NCI-H2196 (cell line): ENCODE measurements around the gene MRPL19.

Experiments
- DNase-seq: peaks from one replicate; lab custom pipeline; 2025; ENCODE audit not compliant: unreplicated experiment; lab: John Stamatoyannopoulos, UW

The MRPL19 gene

DNA sequence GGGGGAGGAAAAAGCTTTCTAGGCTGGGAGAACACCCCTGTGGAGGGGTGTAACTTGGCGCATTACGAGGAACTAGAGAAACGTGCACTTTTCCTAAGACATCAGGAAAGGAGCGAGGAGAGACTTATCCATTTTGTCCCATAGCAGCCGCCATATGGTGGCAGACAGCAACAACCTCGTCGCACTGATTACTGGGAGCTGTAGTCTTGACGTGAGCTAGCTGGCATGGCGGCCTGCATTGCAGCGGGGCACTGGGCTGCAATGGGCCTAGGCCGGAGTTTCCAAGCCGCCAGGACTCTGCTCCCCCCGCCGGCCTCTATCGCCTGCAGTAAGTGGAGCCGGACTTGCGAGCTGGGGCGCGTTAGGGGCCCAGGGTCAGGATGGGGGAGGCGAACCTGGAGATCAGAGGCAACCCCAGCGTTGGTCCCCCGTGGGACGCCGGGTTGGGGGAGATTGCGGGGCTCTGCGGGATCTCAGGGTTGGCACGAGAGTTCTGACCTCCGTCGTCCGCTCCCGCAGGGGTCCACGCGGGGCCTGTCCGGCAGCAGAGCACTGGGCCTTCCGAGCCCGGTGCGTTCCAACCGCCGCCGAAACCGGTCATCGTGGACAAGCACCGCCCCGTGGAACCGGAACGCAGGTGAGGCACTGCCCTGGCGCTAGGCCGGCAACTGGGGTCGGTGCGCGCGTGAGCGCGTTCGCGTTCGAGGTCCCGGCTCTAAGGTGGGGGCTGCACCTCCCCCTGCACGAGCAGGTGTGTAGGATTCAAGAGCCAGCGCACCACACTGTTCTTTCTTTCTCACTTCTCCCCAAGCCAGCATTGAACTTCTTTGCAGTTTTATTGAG is at the start of gene MRPL19:
MRPL19 (plus strand) TSS at position 201 of the 843 bp plus-strand sequence; CDS start at position 226, 25 bp downstream.
- DNase-seq, result peak; percentile 49

DNA sequence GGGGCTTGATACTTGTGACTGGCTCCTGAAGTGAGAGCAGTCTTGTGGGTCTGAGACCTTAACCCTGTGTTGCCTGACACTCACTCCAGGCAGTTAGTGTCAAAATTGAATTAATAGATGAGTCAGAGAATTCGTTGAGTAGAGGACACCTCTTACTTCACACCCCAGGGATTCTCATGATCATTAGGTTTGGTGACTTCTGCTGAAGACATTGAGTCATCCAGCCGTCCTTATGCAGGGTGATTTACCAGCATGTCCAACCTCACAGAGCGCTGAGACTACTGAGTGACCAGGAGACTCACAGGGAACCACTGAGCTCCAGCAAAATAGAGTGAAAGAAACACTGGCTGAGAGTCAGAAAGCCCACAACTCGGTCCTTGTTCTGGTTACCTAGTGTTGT is 49.8 kb upstream of the MRPL19 start:
- no peak for DNase-seq

DNA sequence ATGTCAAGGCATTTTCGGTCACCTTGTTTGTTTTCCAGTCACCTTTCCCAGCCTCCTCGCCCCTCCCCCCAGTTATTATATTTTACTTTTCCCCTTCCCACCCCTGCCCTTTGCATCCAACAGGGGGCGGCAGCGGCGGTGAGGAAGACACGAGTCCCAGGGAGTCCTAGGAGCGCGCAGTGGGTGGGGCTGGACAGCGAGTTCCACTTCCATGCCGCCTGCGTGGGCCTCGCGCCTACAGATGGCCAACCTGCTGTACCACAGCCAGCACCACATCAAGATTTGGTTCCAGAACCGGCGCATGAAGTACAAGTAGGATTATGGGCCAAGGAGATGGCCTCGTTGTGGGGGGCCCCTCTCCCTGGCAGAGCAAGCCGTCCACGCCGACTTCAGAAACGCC is 48.6 kb upstream of the MRPL19 start:
- DNase-seq, result no peak

DNA sequence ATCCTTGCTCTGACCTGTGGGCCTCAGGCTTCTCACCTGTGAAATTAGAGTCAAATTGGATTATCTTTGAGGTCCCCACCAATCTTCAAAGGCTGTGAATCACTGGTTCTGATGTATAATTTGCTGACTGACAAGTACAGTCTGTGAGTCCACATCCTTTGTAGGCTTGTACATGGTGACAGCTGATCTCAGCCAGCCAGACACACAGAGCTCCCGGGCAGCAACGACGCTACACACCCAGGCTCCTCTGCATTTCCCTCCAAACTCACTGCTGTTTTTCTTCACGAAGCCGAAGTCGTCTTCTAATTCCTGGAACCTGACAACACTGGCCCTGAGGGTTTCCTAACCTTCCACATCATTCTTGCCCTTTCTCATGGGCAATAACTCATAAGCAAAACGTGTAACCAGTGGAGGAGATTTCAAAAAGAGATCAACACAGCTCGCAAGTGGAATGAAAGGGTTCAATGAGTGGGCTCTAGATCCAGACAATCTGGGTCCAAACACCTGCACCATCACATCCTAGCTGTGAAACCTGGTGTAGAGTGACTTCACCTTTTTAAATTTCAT is 47.9 kb upstream of the MRPL19 start:
- DNase-seq, result no peak

DNA sequence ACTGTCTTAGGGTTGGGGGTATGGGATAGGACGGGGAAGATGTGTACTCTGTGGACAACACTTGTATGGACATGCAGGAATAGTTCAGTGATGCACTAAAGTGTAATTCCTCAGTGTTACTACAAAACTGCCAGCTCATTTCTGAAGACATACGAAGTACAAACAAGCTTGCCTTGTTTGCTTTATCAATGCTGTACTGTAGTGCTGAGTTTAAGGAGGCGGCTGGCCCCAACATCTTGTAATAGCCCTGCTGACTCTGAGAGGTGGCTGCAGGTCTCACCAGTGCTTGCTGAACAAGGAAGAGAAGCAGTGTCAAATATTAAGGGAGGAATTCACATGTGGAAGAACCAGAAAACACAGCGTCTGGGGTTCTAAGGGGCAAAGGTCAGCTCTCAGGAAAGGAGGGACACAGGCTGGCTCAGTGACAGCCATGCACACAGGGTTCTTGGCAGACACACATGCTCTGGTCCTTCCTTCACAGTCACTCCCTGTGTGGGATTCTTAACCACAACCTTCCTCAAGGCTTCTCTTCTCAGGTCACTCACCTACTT is 46.0 kb upstream of the MRPL19 start:
- no peak for DNase-seq

DNA sequence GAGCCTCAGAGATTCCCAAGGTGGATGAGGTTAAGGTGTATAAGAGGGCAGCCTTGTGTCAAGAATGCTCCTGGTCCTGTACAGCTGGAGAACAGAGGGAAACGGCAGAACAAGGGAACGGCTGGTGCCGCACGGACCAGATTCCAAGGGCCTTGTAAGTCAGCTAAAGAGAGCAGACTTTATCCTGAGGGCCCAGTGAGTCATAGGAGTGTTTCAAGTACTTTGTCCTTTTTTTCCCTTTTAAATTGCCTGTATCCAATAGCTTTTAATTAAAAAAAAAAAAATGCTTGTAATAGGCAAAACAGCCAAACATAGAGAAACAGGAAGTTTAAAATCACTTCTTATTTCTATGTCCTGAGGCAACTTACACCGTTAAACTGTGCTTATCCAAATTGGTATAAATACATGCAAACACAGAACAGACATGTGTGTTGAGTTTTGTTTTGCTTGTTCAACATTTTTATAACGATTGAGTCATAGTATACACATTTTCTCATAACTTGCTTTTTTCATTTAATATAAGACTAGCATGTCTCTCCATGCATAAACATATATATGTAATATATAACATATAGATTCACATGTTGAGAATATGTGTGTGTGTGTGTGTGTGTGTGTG is 43.8 kb upstream of the MRPL19 start:
- DNase-seq, result no peak

DNA sequence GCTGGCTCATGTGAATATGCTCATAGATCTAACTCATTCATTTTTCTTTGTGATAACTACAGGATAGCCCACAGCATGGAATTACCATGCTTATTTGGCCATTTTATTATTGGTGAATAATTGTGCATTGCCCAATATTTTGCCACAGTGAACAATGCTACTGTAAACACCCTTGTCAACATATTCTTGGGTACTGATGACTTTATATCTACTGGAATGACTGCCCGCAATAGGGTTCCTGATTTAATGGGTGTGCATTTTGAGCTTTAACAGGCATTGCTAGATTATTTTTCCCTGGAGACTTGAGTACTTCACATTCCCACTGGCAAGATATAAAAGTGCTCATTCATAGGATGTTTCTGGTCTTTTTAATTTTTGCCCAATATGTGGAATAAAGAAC is 43.1 kb upstream of the MRPL19 start:
- DNase-seq, result no peak

DNA sequence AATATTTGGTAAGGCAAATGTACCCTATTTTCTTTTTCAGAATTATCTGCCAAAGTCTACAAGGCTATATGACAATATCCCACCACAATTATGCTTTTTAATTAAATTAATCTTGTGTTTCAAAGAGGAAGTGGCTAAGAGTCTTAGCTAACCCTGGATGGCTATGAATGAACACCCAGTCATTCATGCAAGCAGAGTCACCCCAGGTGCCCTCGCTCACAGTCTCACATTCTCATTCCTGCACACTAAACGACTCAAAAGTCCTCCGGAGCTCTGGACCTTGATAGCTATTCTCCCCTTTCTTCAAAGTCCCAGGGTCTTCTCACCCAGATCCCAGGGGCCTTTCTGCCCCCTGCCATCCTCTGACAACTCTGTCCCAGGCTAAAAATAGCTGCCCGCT is 42.1 kb upstream of the MRPL19 start:
- DNase-seq, result no peak

DNA sequence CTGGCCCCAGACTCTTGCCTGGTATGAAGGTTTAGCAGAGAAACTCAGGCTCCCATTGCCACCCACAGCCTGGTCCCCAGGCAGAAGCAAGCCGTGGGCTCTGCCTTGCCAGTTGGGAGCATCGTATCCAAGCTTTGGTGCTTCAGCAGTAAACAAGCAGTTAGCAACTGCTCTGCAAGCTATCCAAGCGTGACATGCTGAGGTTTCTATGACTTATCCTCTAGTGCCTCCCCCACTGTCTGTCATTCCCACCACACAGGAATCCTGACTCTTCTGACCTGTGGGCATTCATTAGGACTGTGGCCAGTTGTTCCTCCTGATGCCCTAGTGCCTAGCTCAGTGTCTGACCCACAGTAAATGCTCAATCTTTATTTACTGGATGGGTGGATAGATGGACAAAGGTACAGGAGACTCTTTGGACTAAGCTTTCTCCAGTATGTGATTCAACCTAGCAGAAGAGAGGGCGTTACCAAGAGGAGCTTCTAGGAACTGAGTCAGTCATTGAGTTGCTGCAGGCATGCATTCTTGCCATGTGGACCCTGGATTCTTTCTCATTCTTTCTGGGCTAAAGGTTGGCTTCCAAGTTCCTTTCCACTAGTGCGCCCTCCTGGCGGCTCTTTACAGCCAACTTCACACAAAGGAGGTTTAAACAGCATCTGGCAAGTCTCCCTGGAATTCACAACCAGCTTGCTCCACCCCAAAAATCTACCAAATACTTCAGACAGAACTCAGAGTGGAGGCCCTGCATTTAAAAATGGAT is 40.6 kb upstream of the MRPL19 start:
- DNase-seq, result no peak

DNA sequence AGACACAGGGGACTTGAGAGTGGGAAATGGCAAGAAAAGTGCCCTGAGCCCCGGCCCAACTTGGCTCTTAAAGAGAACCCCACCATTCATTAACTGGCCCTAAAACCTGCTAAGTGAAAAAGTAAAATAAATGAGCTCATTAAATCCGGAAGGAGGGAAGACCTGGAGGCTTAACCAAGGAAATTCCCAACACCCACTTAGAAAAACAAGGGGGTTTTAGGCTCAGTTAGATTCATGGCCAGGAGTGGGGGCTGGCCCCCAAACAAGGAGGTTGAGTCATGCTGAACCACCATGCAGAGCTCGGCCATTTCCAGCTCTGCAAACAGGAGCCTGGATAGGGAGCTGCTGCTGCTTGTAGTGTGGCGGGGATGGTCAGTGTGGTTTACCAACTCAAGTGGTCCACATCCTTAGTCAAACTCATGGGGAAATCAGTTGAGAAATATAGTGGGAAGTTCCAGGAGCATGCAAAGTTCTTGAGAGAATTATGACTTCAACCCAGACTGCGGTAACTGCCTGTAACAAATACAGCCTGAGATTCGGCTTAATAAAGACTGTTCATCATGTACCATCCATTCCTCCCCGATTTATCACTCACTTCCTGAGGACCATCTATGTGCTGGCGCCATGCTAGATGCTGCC is 39.7 kb upstream of the MRPL19 start:
- no peak for DNase-seq

DNA sequence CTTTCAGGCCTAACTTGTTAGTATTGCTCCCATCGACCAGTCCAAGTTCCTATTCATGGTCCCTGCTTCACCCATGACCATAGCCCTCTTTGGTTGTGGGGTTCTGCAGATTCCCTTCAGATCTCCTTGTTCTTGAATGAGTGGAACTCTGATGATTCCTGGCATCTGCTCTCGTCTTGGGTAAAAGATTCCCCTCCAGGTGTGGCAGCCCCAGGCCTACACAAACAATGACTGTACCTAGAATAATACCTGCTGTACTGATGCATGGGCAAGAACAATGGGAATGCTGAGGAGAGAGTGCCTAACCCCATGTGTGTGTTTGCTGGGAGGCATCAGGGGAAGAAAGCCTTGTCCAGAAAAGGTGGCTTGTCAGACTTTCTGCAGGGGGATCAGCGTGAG is 39.2 kb upstream of the MRPL19 start:
- no peak for DNase-seq

DNA sequence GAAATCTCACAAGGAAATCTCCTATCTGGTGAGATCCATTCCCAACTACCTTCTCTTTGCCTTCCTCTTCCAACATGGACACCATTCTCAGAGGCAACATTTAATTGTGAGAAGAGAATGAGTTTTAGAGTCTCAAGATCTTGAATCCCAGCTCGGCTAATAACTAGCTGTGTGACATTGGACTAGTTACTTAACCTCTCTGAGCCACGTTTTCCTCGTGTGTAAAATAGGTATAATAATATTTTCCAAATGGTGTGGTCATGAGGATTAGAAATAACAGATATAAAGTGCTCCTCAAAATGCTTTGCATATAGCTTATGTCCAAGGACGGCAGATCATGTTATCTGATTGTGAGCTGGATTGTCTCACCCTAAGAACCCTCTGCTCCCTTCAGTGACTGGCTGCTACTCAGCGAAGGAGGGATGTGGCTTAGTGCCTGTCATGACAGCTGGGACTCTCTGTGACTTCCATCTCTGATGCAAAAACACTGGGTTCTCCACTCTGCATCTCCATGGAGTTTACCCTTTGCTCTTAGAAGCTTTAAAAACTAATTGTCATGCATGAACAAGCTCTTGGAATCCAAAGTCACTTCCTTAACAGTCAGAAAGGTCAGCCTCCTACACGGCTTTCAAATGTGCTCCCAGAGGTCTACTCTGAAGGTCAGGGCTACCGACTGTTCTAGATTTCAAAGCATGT is 38.4 kb upstream of the MRPL19 start:
- no peak for DNase-seq

DNA sequence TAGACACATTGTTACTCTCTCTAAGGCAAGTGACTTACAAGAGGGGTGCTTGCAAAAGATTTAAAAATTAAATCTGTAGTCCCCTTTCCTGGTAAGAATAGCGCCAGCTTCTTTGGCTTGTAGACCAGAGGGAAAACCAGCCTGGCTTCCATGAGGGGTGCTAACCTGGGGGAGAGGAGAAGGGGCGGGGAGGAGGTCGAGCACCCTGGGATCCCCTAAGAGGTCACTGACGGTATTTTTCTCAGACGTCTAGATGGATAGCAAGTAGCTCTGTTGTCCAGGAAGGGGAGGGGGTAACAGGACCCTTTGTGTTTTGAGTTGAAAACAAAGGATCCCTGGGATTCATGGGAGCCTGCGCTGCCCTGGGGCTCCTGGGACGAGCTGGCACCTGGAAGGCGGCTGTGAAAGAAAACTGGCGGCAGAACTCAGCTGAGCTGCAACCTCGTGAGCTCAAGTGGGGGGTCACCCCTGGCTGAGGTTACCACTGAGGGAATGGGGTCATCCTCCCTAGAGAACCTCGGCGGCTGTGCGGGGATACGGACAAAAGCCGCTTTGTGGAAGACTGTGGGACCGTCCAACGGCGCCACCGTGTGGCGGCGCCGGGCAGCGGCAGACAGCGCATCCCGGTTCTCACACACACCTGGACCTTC is 37.8 kb upstream of the MRPL19 start:
- DNase-seq, result peak; percentile 45

DNA sequence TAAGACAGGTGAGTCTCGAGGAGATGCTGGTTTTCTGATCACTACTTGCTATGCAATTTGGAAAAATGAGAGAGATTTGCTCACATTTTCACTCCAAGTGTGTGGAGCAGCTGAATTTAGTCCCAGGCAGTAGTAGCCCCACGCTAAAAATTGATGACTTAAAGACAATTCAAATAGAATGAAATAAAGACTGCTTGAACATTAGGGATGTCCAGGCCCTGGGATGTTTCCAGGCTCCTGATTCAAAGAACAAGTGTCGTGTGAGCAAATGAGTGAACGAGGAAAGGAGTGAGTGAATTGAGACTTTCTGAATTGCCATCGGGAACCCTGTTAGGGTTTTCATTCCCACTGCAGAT is 37.3 kb upstream of the MRPL19 start:
- no peak for DNase-seq

DNA sequence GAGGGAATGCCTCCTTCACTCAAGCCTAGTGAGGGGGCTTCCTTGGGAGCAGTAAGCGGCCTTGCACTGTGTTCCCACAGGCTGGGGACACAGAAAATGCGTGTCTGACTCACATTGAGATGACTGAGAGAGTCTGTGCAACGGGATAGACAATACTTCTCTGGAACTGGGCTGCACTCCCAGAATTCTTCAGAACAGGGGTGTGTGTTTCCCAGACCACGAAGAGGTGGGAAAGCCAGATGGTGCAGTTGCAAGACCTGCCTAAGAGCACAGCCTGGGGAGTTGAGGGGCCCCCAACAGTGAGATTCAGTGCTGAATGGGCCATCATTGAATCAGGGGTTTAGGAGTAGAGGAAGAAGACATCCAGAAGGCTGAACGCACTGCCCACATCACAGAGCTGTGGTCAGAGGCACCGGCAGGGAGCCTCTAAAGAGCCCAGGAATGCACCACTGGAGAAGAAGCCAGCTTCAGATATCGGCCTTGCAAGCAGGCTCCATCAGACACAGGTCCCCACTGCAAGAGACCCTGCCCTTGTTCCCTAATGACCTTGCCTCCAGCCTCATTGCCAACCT is 36.6 kb upstream of the MRPL19 start:
- no peak for DNase-seq

DNA sequence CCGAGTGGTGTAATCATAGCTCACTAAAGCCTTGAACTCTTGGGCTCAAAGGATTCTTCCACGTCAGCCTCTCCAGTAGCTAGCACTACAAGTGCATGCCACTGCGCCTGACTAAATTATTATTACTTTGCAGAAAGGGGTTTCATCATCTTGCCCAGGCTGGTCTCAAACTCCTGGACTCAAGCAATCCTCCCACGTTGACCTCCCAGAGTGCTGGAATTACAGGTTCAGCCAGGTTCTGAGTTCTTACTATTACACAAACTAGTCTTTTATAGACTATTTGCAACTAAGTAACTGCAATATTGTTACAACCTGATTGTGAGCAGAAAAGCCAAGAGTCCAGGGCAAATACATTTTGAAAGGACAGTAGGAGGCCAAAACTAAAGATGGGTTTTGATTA is 35.9 kb upstream of the MRPL19 start:
- DNase-seq, result no peak

DNA sequence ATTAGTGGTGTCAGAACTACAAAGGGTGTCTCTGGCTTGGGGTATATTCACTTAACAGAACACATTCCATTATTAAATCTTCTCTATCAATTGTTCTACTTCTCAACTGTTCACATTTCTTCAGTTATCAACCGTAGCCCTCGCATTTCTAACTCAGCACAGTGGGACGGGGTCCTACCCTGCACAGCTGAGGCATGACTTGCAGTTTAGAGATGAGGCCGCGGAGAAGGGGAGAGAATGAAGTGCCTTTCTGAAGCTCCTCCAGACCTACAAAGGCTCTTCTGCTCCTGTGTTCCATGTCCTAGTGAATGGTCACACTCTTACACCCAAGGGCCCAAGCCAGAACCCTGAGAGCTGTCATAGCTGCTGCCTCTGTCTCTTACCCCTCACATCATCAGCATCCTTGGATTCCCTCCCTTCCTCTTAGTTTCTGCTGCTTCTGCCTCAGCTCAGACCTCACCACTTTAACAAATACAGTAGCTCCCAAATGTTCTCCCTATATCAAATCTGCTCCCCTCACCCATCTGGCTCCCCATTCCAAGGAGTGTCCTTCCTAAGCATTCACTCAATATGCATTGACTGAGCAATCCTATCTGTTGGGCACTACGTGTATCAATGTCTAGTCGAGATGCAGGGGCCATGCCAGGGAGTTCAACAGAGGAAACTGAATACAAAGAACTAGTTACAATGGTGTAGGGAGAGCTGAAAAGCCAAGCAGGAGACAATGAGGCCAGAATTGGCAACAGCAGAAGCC is 34.3 kb upstream of the MRPL19 start:
- DNase-seq, result no peak

DNA sequence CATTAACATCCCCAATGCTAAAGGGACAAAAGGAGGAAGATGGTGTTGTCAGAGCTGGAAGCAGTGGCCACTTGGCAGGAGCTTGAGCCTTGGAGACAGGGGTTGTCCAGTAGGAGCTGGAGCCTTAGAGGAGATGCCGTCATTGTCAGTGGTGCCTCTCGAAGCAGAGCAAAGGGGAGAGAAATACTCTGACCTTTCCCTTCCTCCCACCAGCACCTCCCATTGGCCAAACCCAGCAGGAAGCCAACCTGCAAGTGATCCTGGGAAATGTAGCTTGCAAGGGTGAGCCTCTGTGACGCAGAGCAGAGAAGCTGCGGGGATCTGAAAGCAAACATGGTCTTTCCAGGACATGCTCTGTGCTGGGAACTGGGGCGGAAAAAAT is 33.7 kb upstream of the MRPL19 start:
- no peak for DNase-seq

DNA sequence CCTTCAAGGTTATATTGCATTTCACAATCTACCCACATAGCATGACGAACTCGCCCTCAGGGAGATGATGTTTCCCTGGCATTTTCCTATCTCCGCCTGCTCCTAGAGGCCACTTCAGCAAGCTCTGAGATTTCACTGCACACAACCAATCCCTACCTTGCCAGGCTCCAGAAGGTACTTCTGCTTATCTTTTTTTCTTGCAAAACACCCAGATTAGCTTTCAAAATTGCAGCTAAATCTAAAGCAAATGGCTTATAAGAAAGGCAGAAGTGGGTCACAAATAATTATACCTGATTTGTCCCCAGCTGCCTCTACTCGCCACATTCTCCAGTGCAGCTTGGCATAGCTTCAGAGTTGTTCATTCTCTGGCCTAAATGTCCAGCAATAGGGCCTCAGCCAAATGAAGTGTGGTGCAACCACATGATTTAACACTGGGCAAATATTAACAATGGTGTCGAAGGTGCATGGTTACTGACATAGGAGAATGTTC is 32.4 kb upstream of the MRPL19 start:
- DNase-seq, result no peak
